HL-60 (cell line): Measurements from ENCODE around the gene TUNAR.

Experiments used
- DNase-seq, 2 experiments: peaks; one replicate each; pipeline ENCODE4 v3.0.0-alpha.2; 2010 to 2020; ENCODE audit warnings: low read depth in 1 of 2, low spot score in 1 of 2
- H3K27ac ChIP-seq: fragments of 250-450 bp; sonication (Bioruptor Pico); replicated peaks from 2 replicates; pipeline ENCODE4 v1.5.1; 2020; ENCODE audit warnings: mild to moderate bottlenecking, moderate library complexity
- H3K27me3 ChIP-seq: fragments of 250-450 bp; sonication (Bioruptor Pico); 2 replicates; pipeline ENCODE4 v1.5.1; 2021; ENCODE audit warnings: mild to moderate bottlenecking, moderate library complexity; ENCODE audit not compliant: insufficient read depth, poor library complexity, severe bottlenecking
- H3K4me3 ChIP-seq: replicated peaks from 2 replicates; pipeline ENCODE4 v1.5.1; 2011; ENCODE audit warnings: mild to moderate bottlenecking, control low read depth, low read length; ENCODE audit not compliant: insufficient read depth
- CTCF ChIP-seq: IDR thresholded peaks from one replicate; pipeline ENCODE4 v1.5.1; 2011; ENCODE audit warnings: low read length, control low read depth, inconsistent platforms; ENCODE audit not compliant: insufficient read depth
- GABPA ChIP-seq: IDR thresholded peaks from 2 replicates; pipeline ENCODE4 v1.6.1; 2012; ENCODE audit warnings: low read depth
- POLR2AphosphoS5 ChIP-seq: IDR thresholded peaks from 2 replicates; pipeline ENCODE4 v1.6.1; 2012; ENCODE audit warnings: low read depth
- REST ChIP-seq: IDR thresholded peaks from 2 replicates; pipeline ENCODE4 v1.6.1; 2012; ENCODE audit warnings: low read depth; ENCODE audit not compliant: insufficient replicate concordance
- SPI1 ChIP-seq: IDR thresholded peaks from 2 replicates; pipeline ENCODE4 v1.6.1; 2012; ENCODE audit warnings: low read depth, mild to moderate bottlenecking, borderline replicate concordance

The TUNAR gene

GRCh38 chr14:95841668-95842067 is 35.0 kb upstream of the TUNAR start:
- Histone ChIP-seq H3K4me3 (no peak overlapping the region), H3K27me3 (no peaks in the 10 kb centered on the region), H3K27ac (no peak overlapping the region)
- no peak for DNase-seq
- TF ChIP-seq GABPA, result no peak
- TF ChIP-seq REST, result no peak
- no peak for TF ChIP-seq CTCF
- TF ChIP-seq POLR2AphosphoS5, result no peak
- TF ChIP-seq SPI1, result no peak

- H3K27ac ChIP-seq, result no peak overlapping the region
- DNase-seq, result no peak
- H3K27me3 ChIP-seq, result no peaks in the 10 kb centered on the region
- no peak overlapping the region for H3K4me3 ChIP-seq
- TF ChIP-seq GABPA, result no peak
- no peak for TF ChIP-seq REST
- TF ChIP-seq POLR2AphosphoS5, result no peak
- no peak for TF ChIP-seq CTCF
- no peak for TF ChIP-seq SPI1
These were observed 26.9 kb upstream of the TUNAR start for GRCh38 chr14:95849761-95850160.

- H3K27ac ChIP-seq, result no peak overlapping the region
- DNase-seq, result no peak
- no peak overlapping the region for H3K4me3 ChIP-seq
- no peak for TF ChIP-seq CTCF
- no peak for TF ChIP-seq SPI1
- TF ChIP-seq POLR2AphosphoS5, result no peak
- TF ChIP-seq GABPA, result no peak
- TF ChIP-seq REST, result no peak
- H3K27me3 ChIP-seq, result no peaks in the 10 kb centered on the region
These were observed 26.2 kb upstream of the TUNAR start for GRCh38 chr14:95850429-95850828.
